ENCODE data around the gene PCDH15.

PCDH15 gene

GRCh38 chr10:54708021-54708420, 93.0 kb downstream of the PCDH15 start:
- no peak for DNase-seq (ENCODE audit: low read depth in 3 of 3)

DNA sequence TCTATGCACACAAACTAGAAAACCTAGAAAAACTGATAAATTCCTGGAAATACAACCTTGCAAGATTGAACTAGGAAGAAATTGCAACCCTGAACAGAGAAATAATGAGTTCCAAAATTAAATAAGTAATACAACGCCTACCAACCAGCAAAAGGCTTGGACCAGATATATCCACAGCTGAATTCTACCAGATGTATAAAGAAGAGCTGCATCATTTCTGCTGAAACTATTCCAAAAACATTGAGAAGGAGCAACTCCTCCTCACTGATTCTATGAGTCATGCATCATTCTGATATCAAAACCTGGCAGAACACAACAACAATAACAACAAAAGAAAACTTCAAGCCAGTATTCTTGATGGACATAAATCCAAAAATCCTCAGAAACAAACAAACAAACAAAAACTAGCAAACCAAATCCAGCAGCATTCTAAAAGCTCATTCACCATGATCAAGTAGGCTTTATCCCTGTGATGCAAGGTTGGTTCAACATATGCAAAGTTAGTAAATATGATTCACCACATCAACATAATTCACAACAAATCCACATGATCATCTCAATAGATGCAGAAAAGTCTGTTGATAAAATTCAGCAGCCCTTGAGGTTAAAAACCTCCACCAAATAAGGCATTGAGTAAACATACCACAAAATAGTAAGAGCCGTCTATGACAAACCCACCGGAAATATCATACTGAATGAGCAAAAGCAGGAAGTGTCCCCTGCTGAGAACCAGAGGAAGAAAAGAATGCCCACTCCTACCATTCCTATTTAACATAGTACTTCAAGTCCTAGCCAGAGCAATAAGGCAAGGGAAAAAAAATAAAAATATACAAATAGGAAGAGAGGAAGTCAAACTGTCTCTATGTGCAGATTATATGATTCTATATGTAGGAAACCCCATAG, 98.2 kb downstream of the PCDH15 start:
- DNase-seq (ENCODE audit: low read depth in 3 of 3): no peak

- DNase-seq (ENCODE audit: low read depth in 3 of 3): no peak
Observed at GRCh38 chr10:54691331-54691730, 109.7 kb downstream of the PCDH15 start.

DNA sequence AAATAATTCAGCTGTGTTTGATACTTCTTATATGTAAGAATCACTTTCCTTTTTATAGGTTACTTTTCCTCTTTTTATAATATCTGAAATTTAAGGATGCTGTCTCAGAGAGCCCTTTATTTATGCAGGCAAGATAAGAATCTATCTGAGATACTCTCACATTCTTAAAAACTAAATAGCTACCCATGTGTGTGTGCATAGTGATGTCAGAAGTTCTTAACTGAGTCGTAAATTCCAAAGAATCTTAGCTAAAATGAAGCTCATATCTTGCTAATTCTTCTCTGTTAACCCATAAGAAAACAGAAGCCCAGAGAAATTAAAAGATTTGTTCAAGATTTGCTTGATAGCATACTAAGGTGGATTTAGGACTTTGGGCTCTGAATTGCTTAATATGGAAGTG, 118.5 kb downstream of the PCDH15 start:
- DNase-seq (ENCODE audit: low read depth in 3 of 3): no peak

GRCh38 chr10:54681136-54681535, 119.9 kb downstream of the PCDH15 start:
- no peak for DNase-seq (ENCODE audit: low read depth in 3 of 3)

- DNase-seq (ENCODE audit: low read depth in 3 of 3): no peak
Observed at GRCh38 chr10:54667136-54667535, 133.9 kb downstream of the PCDH15 start.

DNA sequence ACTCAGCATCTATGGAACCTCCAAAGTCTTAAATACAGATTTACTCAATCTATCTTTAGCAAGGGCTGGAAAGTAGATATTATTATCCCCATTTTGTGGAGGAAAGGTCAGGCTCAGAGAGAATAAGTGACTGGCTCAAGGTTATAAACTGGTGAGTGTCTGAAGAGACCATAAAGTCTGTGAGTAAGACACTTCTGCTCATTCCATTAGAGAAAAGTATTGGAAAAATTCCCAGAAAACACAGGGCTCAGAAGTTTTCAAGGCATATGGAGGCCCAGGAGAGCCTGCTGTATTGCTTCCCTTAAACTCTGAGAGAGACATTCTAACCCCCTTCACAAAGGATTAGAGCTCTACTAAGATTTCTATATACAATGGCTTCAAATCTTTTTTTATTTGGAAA, 134.8 kb downstream of the PCDH15 start:
- DNase-seq (ENCODE audit: low read depth in 3 of 3): no peak

DNA sequence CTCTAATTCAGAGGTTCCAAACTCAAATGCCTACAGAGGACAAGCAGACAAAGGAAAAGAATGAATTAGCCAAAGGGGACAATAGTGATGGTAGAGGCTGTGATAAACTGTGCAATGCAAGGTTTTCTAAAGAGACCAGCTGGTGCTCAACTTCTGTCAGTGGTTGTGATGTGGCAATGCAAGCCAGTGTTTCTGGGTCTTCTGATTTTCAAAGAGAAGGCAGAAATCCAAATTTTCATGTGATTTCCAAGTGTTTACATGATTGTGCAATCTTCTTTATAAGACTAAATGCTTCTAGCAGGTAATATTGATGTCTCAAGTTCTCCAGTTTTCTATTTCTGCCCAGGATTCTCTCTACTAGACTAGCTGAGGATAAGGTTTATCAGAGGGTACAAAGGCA, 135.9 kb downstream of the PCDH15 start:
- no peak for DNase-seq (ENCODE audit: low read depth in 3 of 3)

DNA sequence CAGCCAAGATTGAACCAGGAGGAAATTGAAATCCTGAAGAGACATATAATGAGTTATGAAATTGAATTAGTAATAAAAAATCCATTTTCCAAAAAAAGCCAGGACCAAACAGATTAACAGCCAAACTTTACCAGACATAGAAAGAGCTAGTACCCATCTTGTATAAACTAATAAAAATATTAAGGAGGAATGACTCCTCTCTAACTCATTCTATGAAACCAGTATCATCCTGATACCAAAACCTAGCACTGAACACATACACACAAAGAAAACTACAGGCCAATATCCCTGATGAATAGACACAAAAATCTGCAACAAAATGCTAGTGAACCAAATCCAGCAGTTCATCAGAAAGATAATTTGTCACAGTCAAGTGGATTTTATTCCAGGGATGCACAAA, 140.6 kb downstream of the PCDH15 start:
- no peak for DNase-seq (ENCODE audit: low read depth in 3 of 3)

- DNase-seq (ENCODE audit: low read depth in 3 of 3): no peak
Observed at GRCh38 chr10:54656643-54657042, 144.4 kb downstream of the PCDH15 start.

- DNase-seq (ENCODE audit: low read depth in 3 of 3): no peak
Observed at GRCh38 chr10:54653518-54653917, 147.5 kb downstream of the PCDH15 start.

DNA sequence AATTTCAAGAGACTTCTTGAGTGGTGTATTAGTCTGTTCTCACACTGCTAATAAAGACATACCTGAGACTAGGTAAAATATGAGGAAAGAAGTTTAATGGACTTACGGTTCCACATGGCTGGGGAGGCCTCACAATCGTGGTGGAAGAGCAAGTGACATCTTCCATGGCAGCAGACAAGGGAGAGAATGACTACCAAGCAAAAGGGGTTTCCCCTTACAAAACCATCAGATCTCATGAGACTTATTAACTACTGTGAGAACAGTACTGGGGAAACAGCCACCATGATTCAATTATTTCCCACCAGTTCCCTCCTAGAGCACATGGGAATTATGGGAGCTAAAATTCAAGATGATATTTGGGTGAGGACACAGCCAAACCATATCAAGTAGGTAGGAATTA, 150.5 kb downstream of the PCDH15 start:
- no peak for DNase-seq (ENCODE audit: low read depth in 3 of 3)

- DNase-seq (ENCODE audit: low read depth in 3 of 3): no peak
Observed at GRCh38 chr10:54622017-54622416, 179.0 kb downstream of the PCDH15 start.

DNA sequence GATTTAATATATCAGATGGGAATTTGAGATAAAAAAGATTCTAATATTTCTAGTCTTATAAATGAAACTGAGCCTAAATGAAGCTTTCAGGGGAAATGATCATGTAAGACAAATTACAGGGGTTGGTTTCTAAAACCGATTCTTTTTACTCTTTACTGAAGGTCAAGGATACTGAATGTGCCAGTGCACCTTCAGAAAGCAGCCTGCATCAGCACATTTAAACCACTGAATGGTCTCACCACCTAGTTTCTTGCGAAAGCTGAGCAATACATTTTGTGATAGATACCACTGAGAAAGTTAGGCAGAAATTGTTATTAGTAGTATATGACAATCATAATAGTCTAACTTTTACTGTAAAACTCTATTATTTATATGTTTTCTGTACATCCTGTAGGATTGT, 180.7 kb downstream of the PCDH15 start:
- no peak for DNase-seq (ENCODE audit: low read depth in 3 of 3)

GRCh38 chr10:54614072-54614471, 187.0 kb downstream of the PCDH15 start:
- no peak for DNase-seq (ENCODE audit: low read depth in 3 of 3)

DNA sequence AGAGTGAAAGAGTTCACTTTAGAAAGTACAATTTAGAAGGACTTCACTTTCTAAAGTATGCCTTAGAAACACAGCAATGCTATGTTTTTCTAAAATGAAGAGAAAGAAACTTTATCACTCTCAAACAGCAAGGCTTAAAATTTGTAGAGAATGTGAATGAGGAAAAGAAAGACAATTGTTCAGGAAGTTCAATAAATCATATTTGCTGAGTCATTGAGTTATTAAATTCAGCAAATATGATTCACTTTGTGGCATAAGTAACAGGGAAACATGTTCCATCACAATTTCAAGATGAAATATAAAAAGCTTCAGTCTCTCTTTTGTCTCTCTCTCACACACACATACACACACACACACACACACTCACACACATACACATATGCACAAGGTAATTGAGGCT, 187.9 kb downstream of the PCDH15 start:
- no peak for DNase-seq (ENCODE audit: low read depth in 3 of 3)

GRCh38 chr10:54609423-54609822, 191.6 kb downstream of the PCDH15 start:
- DNase-seq (ENCODE audit: low read depth in 3 of 3): no peak

DNA sequence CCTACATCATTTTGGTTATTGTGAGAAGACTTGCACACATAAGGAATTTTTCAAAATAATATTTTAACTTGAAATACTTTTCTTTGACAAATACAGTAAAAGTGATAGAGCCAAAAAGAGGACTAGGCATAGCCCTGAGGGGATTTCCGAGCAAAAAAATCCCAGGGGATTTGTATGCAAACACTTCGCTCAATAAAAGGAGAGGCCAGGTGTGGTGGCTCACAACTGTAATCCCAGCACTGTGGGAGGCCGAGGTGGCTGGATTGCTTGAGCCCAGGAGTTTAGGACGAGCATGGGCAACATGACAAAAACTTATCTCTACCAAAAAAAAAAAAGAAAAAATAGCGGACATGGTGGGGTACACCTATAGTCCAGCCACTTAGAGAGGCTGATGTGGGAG, 193.0 kb downstream of the PCDH15 start:
- DNase-seq (ENCODE audit: low read depth in 3 of 3): no peak

GRCh38 chr10:54594289-54594688, 206.7 kb downstream of the PCDH15 start:
- no peak for DNase-seq (ENCODE audit: low read depth in 3 of 3)

DNA sequence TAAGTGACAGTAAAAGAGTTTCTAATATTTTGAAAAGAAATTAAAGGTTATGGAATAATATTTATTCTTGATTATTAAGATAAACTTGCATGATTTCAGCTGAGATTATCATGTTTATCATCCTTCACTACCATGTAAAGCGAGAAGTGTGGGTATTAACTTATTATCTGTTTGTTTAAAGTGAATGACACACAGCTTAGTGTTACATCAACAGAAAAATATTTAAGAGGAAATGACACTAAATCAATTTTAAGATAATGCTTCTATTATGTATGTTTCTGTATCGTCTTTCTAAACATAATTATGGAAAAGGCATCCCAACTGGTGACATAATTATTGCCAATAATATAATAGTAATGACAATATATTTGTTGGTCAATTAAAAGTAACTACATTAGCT, 213.1 kb downstream of the PCDH15 start:
- no peak for DNase-seq (ENCODE audit: low read depth in 3 of 3)

GRCh38 chr10:54585572-54585971, 215.5 kb downstream of the PCDH15 start:
- no peak for DNase-seq (ENCODE audit: low read depth in 3 of 3)

DNA sequence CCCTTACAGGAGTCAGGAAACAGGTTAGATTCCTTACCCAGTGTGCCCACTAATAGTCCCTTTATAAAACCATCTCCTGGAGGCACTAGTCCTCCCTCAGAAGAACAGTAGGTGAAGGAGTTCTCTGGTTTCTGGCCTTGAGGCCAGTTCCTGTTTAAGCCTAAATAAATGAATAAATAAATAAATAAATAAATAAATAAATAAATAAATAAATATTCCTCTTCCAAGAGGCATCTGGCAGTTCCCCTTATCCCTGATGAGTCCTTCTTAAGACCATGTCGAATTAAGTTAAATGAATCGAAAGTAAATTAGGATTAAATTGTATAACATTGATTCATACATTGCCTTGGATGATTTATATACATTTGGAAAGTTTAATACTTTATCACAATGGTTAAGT, 223.3 kb downstream of the PCDH15 start:
- no peak for DNase-seq (ENCODE audit: low read depth in 3 of 3)

DNA sequence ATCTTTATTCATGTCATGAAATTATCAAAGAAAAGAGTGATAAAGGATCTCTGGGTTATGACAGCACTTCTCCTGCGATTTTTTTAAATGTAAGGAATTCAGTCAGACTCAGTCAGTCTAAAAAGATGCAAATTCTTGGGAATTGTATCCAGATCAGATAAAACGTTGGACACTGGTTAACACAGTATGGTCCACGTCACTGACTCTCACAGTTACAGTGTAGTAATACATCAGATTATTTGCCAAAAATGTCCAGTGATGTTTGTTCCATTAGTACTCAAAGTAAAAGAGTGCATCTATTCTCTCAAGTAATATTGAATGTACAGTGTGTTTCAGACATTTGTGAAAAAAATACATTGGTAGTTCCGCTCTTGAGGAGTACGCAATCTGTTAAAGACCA, 224.5 kb downstream of the PCDH15 start:
- no peak for DNase-seq (ENCODE audit: low read depth in 3 of 3)

GRCh38 chr10:54559498-54559897, 241.5 kb downstream of the PCDH15 start:
- DNase-seq (ENCODE audit: low read depth in 3 of 3): no peak
